ENCODE results near the gene GLRX2. TPM values are rescaled to one million over a fixed set of nuclear protein-coding genes. Genes with fewer than 3 reads are reported as not detected.

Gene GLRX2
- polyA plus RNA-seq, 1 of the 3 experiments (the other 2 are of a cell fraction) = 12.8 TPM

- TF ChIP-seq RAD21 (IDR thresholded peaks at IDR 0.05; ENCODE audit: low read length) (no peak), PBX3 (IDR thresholded peaks at IDR 0.05) (no peak), RXRA (IDR thresholded peaks at IDR 0.05; ENCODE audit: borderline replicate concordance, low read depth) (no peak), POLR2AphosphoS5 (IDR thresholded peaks at IDR 0.05; ENCODE audit: low read depth, low read length) (no peak), CHD2 (IDR thresholded peaks at IDR 0.05; ENCODE audit: low read length, partially characterized antibody) (no peak), RFX5 (IDR thresholded peaks at IDR 0.05; ENCODE audit: low read length) (no peak), RCOR1 (IDR thresholded peaks at IDR 0.05; ENCODE audit: low read length) (no peak), NRF1 (IDR thresholded peaks at IDR 0.05; ENCODE audit: low read depth, low read length) (no peak)
Measured at GRCh38 chr1:193109619-193110018, 4.4 kb upstream of the GLRX2 start (continued).

- no peaks in the 10 kb centered on the region; the same call in 1 of the 2 replicates for H4K20me1 ChIP-seq (ENCODE audit: insufficient read depth)
- ChIA-PET CTCF (interaction anchor here (5.8 kb wide), 1 partner anchor 13 kb away, joined by 35 read pairs; the partner anchor contains the start of gene CDC73), POLR2A (no interaction called here)
- WGBS (ENCODE audit: low lambda C conversion rate) = 72% methylated on average over 3 of the region's 3 CpGs
- H3K79me2 ChIP-seq (ENCODE audit: insufficient read depth) = peaks cover 10% of the 10 kb centered on the region
- no peak overlapping the region for H3K4me3 ChIP-seq (ENCODE audit: low read depth in 2 of 2, low read length in 1 of 2)
- H3K4me1 ChIP-seq (ENCODE audit: control insufficient read depth in 1 of 2, insufficient read depth in 2 of 2, low read depth in 1 of 2, low read length in 1 of 2) = peaks cover 10 to 17% of the 10 kb centered on the region in 2 experiments; a peak in 3 of 4 replicates
- H3K4me2 ChIP-seq = no peak overlapping the region
- no peak overlapping the region for H3K27ac ChIP-seq (ENCODE audit: low read depth in 2 of 2, low read length in 1 of 2)
- TF ChIP-seq MEF2A (IDR thresholded peaks at IDR 0.05; ENCODE audit: borderline replicate concordance, low read depth) (no peak), EP300 (IDR thresholded peaks at IDR 0.05; ENCODE audit: borderline replicate concordance in 1 of 2, low read depth in 1 of 2, low read length in 1 of 2) (no peak), RXRA (IDR thresholded peaks at IDR 0.05; ENCODE audit: borderline replicate concordance, low read depth) (no peak), CTCF (IDR thresholded peaks at IDR 0.05) (no peak), EZH2phosphoT487 (IDR thresholded peaks at IDR 0.05; ENCODE audit: borderline replicate concordance, low read depth) (no peak), FOSL2 (IDR thresholded peaks at IDR 0.05; ENCODE audit: borderline replicate concordance, low read depth) (no peak), SIN3A (IDR thresholded peaks at IDR 0.05; ENCODE audit: borderline replicate concordance, low read depth, low read length) (no peak), SMC3 (IDR thresholded peaks at IDR 0.05; ENCODE audit: low read depth, low read length) (no peak), MXI1 (IDR thresholded peaks at IDR 0.05; ENCODE audit: low read depth, low read length) (no peak), TCF12 (IDR thresholded peaks at IDR 0.05) (no peak), IRF3 (IDR thresholded peaks at IDR 0.05; ENCODE audit: low read depth, low read length) (no peak), NRF1 (IDR thresholded peaks at IDR 0.05; ENCODE audit: low read depth, low read length) (no peak)
- no peak overlapping the region for H3K9ac ChIP-seq
- H3K27me3 ChIP-seq (ENCODE audit: insufficient read depth) = no peaks in the 10 kb centered on the region
- no peaks in the 10 kb centered on the region for H3K9me3 ChIP-seq
- no peaks in the 10 kb centered on the region for H3K36me3 ChIP-seq (replicated peaks in 1 of 2; ENCODE audit: control insufficient read depth in 1 of 2, insufficient read depth in 2 of 2, low read length in 1 of 2)
- H3F3A ChIP-seq (replicated peaks; ENCODE audit: insufficient read depth) = peaks cover 24% of the 10 kb centered on the region
- H2AFZ ChIP-seq (ENCODE audit: low read depth) = no peak overlapping the region
- DNase-seq = no peak
- no peaks in the 10 kb centered on the region for H3K9me2 ChIP-seq
Measured at GRCh38 chr1:193108471-193108870, 3.3 kb upstream of the GLRX2 start.
